ENCODE measurements around the gene AZI2.

Gene AZI2

GRCh38 chr3:28300345-28300962, 48.2 kb downstream of the AZI2 start:
- DNase-seq = no peak

DNA sequence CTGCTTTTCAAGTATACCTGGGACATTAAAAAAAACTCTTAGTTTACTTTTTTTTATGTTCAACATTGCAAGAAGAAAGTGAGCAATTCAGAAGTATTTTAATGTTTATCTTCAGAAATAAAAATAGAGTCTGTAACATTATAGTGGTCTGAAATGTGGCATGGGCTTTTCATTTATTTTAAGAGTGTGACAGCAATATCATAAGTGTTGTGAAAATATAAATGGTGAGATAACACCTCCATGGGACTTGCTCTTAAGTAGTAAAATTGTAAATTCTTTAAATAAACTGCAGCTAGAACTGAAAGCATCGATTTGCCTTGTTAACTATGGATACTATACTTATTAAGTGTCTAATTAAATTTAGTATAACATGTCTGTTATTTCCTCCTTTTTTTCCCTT, 48.9 kb downstream of the AZI2 start:
- no peak for DNase-seq

DNA sequence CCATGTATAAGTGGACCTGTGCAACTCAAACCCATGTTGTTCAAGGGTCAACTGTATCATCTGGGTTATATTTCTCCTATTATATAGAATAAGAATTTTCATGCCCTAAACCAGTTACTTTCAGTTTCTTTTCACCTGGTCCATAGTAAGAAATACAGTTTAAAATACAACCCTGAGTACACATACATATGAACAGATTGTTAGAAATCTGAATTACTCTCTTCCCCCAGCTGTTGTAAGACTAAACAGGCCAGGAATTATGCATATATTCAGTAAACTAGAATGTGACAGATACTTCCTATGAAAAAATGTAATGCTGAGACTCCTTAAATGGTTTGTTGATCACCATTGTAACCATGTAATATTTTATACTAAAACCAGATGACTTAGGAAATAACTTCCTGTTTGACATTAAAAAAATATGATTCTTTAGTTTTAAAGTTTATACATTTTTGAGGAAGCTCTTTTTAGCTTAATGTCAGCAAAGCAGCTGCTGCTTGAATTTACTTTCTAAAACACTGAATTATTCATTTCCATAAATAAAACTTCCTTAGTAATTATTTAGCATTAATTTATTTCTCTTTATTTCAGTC, 52.6 kb downstream of the AZI2 start:
- DNase-seq = no peak

DNA sequence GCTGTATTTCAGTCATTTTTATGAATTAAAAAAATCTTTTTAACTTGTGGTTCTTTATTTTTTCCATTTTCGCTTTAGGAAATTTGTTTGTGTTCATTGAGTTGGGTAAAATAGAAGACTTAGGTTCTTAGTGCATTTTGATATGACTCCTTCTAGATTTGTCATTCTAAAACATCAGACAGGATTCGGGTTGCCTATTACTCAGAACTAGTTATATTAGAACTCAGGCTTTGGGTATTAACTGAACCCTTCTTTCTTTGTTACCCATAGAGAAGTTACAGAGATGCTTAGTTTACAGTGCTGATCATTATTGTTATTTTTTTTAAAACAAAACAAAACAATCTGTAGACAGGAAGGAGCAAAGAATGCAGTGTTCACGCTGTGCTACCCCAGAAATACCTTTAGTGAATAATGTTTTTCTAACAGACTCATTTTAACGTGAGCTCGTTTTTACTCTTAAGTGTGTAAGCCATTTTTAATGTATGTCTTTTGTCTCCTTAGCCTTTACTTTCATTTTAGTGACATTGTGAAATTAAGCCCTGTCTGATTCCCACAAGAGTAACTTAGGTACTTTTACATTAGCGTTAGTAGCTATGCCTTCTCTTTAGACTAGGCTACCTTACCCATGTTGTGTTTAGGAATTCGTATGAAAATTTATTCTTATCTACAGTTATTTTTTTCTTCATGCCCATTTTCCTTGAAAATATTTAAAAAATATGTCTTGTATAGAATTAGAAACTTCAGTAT, 53.8 kb downstream of the AZI2 start:
- DNase-seq = no peak

- DNase-seq = no peak
These were observed 56.0 kb downstream of the AZI2 start for GRCh38 chr3:28292622-28293021.

DNA sequence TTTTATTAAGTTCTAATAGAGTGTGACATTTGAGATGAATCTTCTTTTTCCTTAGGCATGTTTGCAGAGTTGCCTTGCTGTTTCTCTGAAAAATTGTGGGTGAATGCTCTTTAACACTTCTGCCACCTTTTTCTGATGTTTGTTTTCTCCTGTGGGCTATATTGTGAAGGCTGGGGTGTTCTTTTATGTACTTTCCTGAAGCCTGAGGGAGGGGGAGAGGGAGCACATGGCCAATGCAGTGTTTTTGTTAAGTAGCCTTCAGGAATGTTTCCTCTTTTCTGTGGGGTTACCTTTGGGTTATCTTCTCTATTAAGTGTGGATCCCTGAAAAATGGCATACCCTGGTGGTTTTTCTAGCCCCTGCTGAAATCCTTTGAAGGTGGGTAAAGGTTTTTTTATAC, 57.0 kb downstream of the AZI2 start:
- DNase-seq = no peak

DNA sequence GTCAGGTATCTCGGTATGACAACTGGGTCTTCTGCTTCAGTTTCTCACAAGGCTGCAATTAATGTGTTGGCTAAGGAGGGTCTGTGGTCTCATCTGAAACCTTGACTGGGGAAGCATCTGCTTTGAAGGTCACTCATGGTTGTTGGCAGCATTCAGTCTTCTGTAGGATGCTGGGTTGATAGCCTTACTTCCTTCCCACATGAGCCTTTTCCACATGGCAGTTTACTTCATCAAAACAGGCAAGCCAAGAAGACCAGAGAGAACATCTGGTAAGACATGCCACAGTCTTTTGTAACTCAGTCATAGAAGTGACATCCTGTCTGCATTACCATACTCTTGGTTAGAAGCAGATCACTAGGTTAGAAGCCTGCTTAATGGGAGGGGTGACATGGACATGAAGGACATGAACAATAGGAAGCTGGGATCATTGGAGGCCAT, 57.7 kb downstream of the AZI2 start:
- DNase-seq = no peak

DNA sequence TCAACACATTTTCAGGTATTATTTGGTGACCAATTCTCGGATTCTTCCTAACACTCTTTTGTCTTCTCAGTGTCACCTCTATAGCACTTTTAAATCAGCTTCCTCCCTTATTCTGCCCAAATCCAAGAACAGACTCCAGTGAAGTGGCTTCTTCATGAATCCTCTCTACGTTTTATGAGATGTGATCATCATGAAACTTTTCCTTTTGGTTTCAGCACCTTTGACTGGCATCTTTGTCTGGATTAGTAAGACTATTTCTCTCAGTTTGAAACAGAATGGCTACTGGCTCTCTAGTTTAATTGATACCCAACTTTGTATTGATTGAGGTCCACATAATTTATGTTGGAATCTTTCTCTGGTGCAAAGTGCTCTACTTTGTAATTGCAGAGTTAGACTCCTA, 61.6 kb downstream of the AZI2 start:
- DNase-seq = no peak

DNA sequence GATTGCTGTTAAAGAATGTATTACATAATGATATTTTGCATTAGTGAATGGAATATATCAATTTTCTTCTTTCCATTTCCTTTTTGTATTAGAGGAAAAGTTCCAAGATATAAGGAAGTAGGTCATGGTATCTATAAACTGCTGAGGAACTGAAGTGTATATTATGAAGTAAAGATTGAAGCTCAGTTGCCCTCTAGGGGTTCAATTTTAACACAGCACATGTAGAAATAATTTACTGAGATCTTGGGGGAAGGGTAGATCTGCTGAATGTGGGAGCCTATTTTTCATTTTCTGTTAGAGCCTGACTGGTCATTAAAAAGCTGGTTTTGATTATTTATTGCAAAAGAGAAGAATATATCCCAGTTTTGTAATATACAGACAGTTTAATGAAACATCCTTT, 62.0 kb downstream of the AZI2 start:
- peak in 1 of 5 donors; percentile 29 for DNase-seq

DNA sequence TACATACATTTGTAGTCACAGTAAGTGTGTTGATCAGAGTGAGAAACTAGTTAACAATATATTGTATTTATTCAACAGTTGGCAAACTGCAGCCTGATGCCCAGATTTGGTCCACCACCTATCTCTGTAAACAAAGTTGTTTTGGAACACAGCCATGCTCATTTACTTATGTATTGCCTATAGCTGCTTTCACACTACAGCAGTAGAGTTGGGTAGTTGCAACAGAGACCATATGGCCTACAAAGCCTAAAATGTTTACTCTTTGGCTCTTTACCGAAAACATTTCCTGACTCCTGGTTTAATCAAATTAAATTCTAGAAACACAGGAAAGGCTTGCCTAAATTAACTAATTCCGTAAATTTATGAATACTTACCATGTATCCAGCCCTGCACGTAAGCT, 67.8 kb downstream of the AZI2 start:
- no peak for DNase-seq

GRCh38 chr3:28279770-28280169, 68.9 kb downstream of the AZI2 start:
- DNase-seq = no peak

DNA sequence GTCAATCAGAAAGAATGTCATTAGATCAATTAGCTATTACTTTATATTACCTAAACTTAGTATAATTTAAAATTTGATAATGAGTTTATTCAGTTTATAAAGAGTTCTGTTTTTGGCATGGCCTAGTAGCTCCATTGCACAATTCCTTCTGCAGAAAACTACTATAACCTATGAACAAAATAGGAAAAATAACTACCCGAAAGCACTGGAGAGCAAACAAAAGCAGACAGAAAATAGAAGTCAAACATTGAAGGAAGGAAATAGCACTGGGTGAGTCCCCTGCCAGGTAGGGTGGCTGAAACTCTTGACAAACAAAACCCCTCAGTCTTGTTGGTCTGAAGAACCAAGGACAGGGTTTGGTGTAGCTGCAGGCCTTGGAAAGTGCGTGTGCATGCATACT, 69.7 kb downstream of the AZI2 start:
- DNase-seq = no peak

DNA sequence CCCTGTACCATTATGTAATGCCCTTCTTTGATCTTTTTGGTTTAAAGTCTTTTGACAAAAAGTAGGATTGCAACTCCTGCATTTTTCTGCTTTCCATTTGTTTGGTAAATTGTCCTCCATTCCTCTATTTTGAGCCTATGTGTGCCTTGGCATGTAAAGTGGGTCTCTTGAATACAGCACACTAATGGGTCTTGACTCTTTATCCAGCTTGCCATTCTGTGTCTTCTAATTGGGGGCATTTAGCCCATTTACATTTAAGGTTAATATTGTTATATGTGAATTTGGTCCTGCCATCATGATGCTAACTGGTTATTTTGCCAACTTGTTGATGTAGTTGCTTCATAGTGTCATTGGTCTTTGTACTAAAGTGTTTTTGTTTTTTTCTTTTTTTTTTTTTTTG, 74.8 kb downstream of the AZI2 start:
- DNase-seq = no peak

All from T-helper 1 cell (primary cell).